GM21515 (cell line): Measurements from ENCODE around the gene OR52E6.

Experiments used
- ATAC-seq: cut with Tn5 transposase; IDR thresholded peaks from one replicate; pipeline ENCODE4 v1.9.1; 2021; ENCODE audit not compliant: unreplicated experiment

The OR52E6 gene

DNA sequence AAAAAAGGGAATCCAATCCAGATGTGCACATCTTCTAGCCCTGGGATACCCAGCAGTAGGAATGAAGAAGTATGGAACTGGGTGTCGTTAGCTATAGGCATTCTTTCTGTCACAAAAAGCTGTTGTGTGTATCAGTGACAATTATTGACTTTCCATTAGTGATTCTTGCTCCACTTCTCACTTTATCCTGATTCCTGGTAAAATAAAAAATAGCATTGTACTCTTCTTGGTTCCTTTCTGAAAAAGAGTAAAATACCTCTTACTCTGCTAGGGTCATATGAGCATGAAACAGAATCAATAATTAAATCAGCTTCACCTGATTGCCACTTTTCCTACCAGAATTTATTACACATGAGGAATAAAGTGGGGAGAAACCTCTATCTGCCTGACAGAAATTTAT lies at the start of gene OR52E6:
TSS of gene OR52E6 (minus strand) at position 101 of the 400 bp plus-strand sequence. CDS start at position 101, 0 bp downstream.
- no peak for ATAC-seq

DNA sequence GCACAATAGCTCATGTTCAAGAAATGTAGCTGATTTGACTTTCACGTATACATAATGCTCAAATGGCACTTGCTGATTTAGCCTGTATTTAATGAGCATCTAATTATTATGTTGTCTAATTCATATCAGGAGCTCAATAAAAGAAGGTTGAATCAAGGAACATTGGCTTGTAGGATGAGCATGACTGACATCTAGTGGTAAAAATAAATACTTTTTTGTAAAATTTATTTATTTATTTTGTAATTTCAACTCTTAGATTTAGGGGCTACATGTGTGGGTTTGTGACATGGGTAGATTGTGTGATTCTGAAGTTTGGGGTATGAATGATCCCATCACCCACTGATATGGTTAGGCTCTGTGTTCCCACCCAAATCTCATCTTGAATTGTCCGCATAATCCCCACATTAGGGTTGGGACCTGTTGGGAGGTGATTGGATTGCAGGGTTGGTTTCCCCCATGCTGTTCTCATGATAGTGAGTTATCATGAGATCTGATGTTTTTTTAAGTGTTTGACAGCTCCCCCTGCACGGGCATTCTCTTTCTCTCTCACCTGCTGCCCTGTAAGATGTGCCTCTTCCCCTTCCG lies 49.6 kb upstream of the OR52E6 start:
- ATAC-seq: no peak

GRCh38 chr11:5887661-5888060 lies 46.0 kb upstream of the OR52E6 start:
- ATAC-seq: no peak

- ATAC-seq: no peak
Measured at GRCh38 chr11:5887172-5887571, 45.5 kb upstream of the OR52E6 start.

- no peak for ATAC-seq
Measured at GRCh38 chr11:5881756-5882155, 40.1 kb upstream of the OR52E6 start.

DNA sequence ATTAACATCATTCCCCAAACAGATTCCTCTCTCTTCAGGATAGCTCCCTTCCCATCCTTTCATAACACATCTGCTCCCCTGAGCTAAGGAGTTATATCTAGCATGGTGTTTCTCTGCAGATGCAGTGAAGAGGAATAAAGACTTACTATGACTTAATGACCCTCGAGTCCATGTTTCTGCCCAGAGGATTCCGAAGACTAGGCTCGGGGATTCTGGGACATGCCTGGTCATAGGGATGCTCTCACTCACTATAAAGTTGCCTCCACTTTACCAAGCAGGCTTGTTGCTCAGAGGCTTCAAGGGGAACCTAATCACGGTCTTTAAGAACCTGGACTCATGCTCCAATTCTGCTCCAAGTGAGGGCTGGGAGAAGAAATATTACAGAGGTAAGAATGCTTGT lies 38.6 kb upstream of the OR52E6 start, which contains the start of gene OR52E4:
TSS of gene OR52E4 (plus strand) at position 301 of the 400 bp plus-strand sequence. CDS start 3,664 bp downstream, outside the sequence.
- no peak for ATAC-seq

DNA sequence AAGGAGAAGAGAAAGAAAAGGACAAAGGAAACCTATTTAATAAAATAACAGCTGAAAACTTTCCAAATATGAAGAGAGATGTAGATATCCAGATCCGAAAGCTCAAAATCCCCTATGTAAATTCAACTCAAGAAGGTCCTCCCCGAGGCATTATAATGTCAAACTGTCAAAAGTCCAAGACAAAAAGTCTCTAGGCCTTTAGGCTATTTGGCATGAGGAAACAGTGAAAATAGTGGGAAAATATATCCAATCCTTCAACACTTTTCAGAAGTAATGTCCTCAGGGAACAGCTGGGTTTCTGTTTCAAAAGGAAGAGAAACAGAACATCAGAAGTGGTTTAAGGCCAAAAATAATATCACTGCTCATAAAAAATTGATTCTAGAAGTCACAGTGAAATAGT lies 36.9 kb upstream of the OR52E6 start:
- ATAC-seq: no peak

DNA sequence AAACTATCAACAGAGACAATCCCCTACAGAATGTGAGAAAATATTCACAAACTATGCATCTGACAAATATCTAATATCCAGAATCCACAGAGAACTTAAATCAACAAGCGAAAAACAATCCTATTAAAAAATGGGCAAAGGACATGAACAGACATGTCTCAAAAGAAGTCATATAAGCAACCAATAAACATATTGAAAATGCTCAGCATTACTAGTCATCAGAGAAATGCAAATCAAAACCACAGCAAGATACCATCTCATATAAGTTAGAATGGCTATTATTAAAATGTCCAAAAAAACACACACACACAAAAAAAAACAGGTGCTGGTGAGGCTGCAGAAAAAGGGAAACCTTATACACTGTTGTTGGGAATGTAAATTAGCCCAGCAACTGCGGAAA lies 24.1 kb upstream of the OR52E6 start:
- ATAC-seq: no peak

GRCh38 chr11:5857590-5857989 lies 15.9 kb upstream of the OR52E6 start, which contains the start of gene OR52E8:
Gene OR52E8, minus strand, starts transcription at chr11:5857690. Its CDS starts 0 bp downstream, at chr11:5857690.
- ATAC-seq: no peak

GRCh38 chr11:5851002-5851401 lies 9.3 kb upstream of the OR52E6 start:
- ATAC-seq: no peak

DNA sequence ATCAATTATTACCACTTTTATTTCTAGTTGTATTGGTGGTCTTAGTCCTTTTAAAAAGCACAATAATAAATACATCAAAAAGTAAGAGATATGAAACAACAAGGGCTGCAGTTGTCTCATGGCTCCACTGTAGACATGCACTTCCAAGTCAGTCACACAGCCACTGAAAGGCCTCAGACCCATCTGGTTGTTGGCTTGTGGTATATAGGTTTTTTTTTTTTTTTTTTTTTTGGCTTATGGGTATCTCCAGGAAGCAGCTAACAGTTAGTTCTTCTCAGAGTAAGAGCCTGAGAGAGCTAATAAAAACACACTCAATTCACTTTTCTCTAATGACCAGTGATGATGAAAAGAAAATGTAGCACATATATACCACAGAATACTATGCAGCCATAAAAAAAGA lies 6.0 kb upstream of the OR52E6 start:
- no peak for ATAC-seq

GRCh38 chr11:5846701-5847100 lies 5.0 kb upstream of the OR52E6 start:
- no peak for ATAC-seq

DNA sequence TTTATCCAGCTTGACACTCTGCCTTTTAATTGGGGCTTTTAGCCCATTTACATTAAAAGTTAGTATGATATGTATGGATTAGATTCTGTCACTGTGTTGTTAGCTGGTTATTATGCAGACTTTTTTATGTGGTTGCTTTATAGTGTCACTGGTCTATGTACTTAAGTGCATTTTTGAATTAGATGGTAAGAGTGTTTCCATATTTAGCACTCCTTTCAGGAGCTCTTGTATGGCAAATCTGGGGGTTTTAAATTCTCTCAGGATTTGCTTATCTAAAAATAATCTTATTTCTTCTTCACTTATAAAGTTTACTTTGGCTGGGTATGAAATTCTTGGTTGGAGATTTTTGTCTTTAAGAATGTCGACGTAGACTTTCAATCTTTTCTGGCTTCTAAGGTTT lies 4.0 kb downstream of the OR52E6 start:
- ATAC-seq: no peak

DNA sequence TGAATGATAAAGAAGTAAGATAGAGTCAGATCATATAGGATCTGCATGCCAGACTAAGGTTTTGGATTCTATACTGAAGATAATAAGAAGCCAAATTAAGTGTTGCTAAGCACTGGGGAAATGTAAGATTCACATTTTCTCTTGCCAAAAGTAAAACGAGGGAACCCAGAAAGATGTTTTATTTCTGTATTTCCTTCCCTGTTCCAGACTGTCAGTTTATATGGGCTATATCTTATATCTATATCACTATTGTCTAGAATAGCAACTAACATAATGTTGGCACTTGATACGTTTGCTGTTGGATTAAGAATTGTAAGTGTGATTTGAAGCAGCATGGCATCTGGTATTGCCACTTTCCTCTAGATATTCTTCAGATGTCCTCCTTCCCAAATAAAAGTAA lies 8.3 kb downstream of the OR52E6 start:
- ATAC-seq: no peak

DNA sequence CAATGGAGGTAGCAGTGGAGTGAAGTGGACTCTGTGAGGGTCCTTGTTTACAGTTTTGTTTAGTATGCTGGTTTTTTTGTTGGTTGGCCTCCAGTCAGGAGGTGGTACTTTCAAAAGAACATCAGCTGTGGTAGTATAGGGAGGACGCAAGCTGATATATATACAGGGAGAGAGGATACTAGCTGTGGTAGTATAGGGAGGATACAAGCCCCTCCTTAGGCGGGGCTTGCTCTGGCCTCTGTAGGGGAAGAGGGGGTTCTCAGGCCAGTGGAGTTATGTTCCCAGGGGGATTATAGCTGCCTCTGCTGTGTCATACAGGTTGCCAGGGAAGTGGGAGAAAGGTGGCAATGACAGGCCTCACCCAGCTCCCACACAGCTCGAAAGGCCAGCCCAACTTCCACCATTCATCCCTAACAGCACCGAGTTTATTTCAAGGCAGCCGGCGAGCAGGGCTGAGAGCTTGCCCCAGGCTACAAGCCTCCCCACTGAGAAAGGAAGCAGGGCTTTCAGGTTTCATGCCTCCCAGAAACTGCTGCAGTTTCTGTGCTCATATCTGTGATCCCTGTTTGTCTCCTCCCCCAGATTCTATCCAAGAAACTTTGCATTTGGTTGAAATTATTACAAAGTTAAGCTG lies 10.4 kb downstream of the OR52E6 start:
- no peak for ATAC-seq

DNA sequence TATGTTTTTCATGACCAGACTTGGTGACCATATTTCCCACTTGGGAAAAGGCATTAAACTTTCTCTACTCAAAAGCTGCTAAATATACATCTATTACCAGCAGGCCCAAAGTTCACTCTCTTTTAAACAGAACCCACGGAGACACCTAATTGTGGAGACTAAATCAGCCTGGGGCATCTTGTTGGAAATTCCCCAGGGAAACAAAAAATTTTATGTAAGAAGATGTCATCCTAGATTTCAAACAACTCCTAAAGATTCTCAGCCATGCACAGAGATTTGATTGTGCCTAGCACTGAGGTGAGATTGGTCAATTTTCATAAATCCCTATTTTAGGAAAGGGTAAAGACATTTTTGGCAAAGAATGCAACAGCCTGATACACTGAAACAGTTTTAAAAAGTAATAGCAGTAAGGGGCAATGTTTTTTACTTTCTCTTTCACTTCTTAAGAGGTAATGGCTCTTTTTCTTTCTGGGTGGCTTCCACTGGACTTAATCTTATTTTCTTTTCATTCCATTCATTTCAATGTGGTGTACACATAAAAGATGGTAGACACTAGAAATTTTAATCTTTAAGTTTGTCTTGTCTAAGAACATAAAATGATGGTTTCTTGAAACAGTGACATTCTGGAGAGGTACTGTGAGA lies 23.3 kb downstream of the OR52E6 start:
- ATAC-seq: peak; percentile 62

DNA sequence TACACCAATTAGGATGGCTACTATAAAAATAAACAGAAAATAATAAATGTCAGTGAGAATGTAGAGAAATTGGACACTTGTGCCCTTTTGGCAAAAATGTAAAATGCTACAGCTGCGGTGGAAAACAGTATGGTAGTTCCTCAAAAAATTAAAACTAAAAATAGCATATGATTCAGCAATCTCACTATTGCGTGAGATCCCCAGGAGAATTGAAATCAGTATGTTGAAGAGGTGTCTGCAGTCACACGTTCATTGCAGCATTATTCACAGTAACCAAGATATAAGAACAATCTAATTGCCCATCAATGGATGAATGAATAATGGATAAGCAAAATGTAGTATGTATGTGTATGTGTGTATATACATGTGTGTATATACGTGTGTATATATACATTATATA lies 26.2 kb downstream of the OR52E6 start:
- ATAC-seq: no peak

DNA sequence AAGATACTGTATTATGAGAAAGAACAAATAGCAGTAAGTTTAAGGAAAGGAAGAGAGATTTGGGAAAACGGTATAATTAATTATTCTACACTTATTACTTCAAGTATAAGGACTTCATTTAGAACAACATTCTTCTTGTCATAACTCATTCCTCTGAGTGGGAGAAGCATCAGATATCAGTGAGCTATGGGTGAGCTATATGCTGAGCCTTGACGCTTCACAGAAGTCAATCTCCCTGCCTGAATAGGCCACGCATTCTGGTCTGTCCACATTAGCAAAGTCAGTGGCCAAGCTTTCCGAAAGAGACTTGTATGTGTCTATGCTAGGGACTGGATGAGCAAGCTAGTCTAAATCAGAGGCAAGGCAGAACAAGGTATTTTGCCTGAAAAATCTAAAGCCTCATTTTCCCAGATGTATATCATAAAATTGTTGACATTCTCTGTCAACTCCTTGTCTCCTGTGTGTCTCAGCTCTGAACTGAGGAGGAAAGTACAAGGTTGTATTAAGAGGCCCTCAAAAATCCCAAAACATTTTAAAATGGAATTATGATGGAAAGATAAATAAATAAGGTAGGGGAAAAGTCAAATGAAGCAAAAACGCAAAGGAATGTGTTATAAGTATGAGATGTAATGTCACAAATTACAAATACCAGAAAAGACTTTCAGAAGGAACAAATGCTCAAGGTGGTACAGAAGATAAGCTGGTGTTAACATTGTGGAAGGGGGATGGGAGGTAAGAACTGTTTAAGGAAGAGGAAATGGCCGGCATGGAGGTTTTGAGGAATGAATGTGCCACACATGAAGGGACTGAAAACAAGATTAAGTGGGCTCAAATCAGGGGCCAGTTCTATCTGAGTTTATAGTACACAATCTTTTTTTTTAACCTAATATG lies 31.5 kb downstream of the OR52E6 start:
- ATAC-seq: no peak

GRCh38 chr11:5809122-5809519 lies 32.6 kb downstream of the OR52E6 start:
- ATAC-seq: peak; percentile 21

- peak; percentile 92 for ATAC-seq
Measured at GRCh38 chr11:5808500-5809121, 33.1 kb downstream of the OR52E6 start, which contains the start of gene OR52N2. Gene OR52N2, plus strand, starts transcription at chr11:5808924. Its CDS starts 11,412 bp downstream, at chr11:5820336.

GRCh38 chr11:5807580-5807979 lies 34.1 kb downstream of the OR52E6 start:
- ATAC-seq: no peak
